WERI-Rb-1 (cell line): ENCODE measurements around the gene AGO4.
"Not testable (repeated sequence)": the region's sequence is repeated elsewhere in the genome, so short reads cannot be mapped to it uniquely, and the experiment has no call there.

Experiments
- DNase-seq: peaks from one replicate; pipeline ENCODE4 v3.0.0-alpha.2; 2020
- H3K27ac ChIP-seq: fragments of 250-450 bp; sonication (Bioruptor Pico); 2 replicates; pipeline ENCODE4 v1.5.1; 2020; ENCODE audit warnings: mild to moderate bottlenecking, moderate library complexity
- H3K27me3 ChIP-seq: fragments of 250-450 bp; sonication (Bioruptor Pico); 2 replicates; pipeline ENCODE4 v1.5.1; 2021; ENCODE audit warnings: mild to moderate bottlenecking, low read depth, moderate library complexity; ENCODE audit not compliant: insufficient read depth, severe bottlenecking
- H3K36me3 ChIP-seq: fragments of 250-450 bp; sonication (Bioruptor Pico); 2 replicates; pipeline ENCODE4 v1.5.1; 2020; ENCODE audit warnings: mild to moderate bottlenecking, moderate library complexity
- H3K4me3 ChIP-seq: 2 replicates; pipeline ENCODE4 v1.5.1; 2011; ENCODE audit warnings: low read depth, mild to moderate bottlenecking, control low read depth, low read length
- H3K9me3 ChIP-seq: fragments of 250-450 bp; sonication (Bioruptor Pico); 2 replicates; pipeline ENCODE4 v1.5.1; 2021; ENCODE audit warnings: mild to moderate bottlenecking, moderate library complexity; ENCODE audit not compliant: severe bottlenecking
- CTCF ChIP-seq: IDR thresholded peaks from 2 replicates; pipeline ENCODE4 v1.5.1; 2011; ENCODE audit warnings: low read depth, mild to moderate bottlenecking, control low read depth, inconsistent platforms, low read length

AGO4 gene

GRCh38 chr1:35863881-35864625 is 56.2 kb downstream of the AGO4 start:
- no peak for TF ChIP-seq CTCF
- no peak for DNase-seq
- Histone ChIP-seq H3K27me3 (no peaks in the 10 kb centered on the region), H3K4me3 (no peak overlapping the region), H3K36me3 (no peaks in the 10 kb centered on the region), H3K27ac (no peak overlapping the region), H3K9me3 (no peaks in the 10 kb centered on the region)

- H3K4me3 ChIP-seq: no peak overlapping the region
- TF ChIP-seq CTCF: no peak
- no peaks in the 10 kb centered on the region for H3K9me3 ChIP-seq
- no peaks in the 10 kb centered on the region for H3K27me3 ChIP-seq
- H3K27ac ChIP-seq: no peak overlapping the region
- H3K36me3 ChIP-seq: no peaks in the 10 kb centered on the region
- DNase-seq: no peak
Measured at GRCh38 chr1:35864813-35865212, 57.0 kb downstream of the AGO4 start.

GRCh38 chr1:35866991-35867390 is 59.2 kb downstream of the AGO4 start:
- H3K27ac ChIP-seq: no peak overlapping the region

GRCh38 chr1:35869245-35869950 is 61.6 kb downstream of the AGO4 start:
- not testable (repeated sequence) for DNase-seq, H3K9me3 ChIP-seq, H3K4me3 ChIP-seq, H3K27me3 ChIP-seq, H3K27ac ChIP-seq, H3K36me3 ChIP-seq

More at GRCh38 chr1:35866991-35867390, 59.2 kb downstream of the AGO4 start:
- no peak for DNase-seq
- Histone ChIP-seq H3K9me3 (no peaks in the 10 kb centered on the region), H3K36me3 (no peaks in the 10 kb centered on the region), H3K27me3 (no peaks in the 10 kb centered on the region), H3K4me3 (no peak overlapping the region)
- TF ChIP-seq CTCF: no peak

GRCh38 chr1:35870651-35871309 is 63.0 kb downstream of the AGO4 start:
- no peak for DNase-seq
- H3K4me3 ChIP-seq: no peak overlapping the region
- H3K27me3 ChIP-seq: no peaks in the 10 kb centered on the region
- no peaks in the 10 kb centered on the region for H3K36me3 ChIP-seq
- no peaks in the 10 kb centered on the region for H3K9me3 ChIP-seq
- no peak for TF ChIP-seq CTCF
- H3K27ac ChIP-seq: no peak overlapping the region

- Histone ChIP-seq H3K27ac (no peak overlapping the region), H3K36me3 (no peaks in the 10 kb centered on the region), H3K4me3 (no peak overlapping the region), H3K27me3 (no peaks in the 10 kb centered on the region), H3K9me3 (no peaks in the 10 kb centered on the region)
- TF ChIP-seq CTCF: no peak
- DNase-seq: no peak
Measured at GRCh38 chr1:35873243-35873750, 65.5 kb downstream of the AGO4 start.

- H3K27ac ChIP-seq, H3K36me3 ChIP-seq, DNase-seq, H3K4me3 ChIP-seq, H3K27me3 ChIP-seq, H3K9me3 ChIP-seq: not testable (repeated sequence)
Measured at GRCh38 chr1:35874115-35874514, 66.3 kb downstream of the AGO4 start.
